Right cardiac atrium (tissue), 5 donors: ENCODE measurements around the gene CST5. TPM values are rescaled to one million over a fixed set of nuclear protein-coding genes. Genes with fewer than 3 reads are reported as not detected.

Experiments
- ATAC-seq, 2 donors: fragments of 200-7000 bp; cut with Tn5 transposase; one replicate each; pipeline versions ENCODE4 v1.8.0 to v1.9.1; 2020; ENCODE audit warnings: moderate library complexity in 2 of 2, mild to moderate bottlenecking in 1 of 2
- DNase-seq, 3 donors: peaks; one replicate each; pipeline ENCODE4 v3.0.0-alpha.2; 2020
- H3K27ac ChIP-seq: one replicate; pipeline ENCODE4 v1.5.1; 2013; ENCODE audit warnings: mild to moderate bottlenecking, low read length, control low read depth, moderate library complexity
- H3K27me3 ChIP-seq: one replicate; pipeline ENCODE4 v1.6.1; 2013; ENCODE audit not compliant: control insufficient read depth, insufficient read depth
- H3K4me1 ChIP-seq: one replicate; pipeline ENCODE4 v1.6.1; 2013; ENCODE audit warnings: low read length; ENCODE audit not compliant: control insufficient read depth, insufficient read depth
- H3K4me3 ChIP-seq: one replicate; pipeline ENCODE4 v1.5.1; 2013; ENCODE audit warnings: low read length, control low read depth
- H3K9me3 ChIP-seq: one replicate; pipeline ENCODE4 v1.6.1; 2013; ENCODE audit warnings: low read length; ENCODE audit not compliant: control insufficient read depth
- WGBS: extraction: QIAGEN DNeasy Blood & Tissue Kit; methylation state at CpG from one replicate; pipeline ENCODE4 v1.1.7; 2013; 5-methylcytosine and 5-hydroxymethylcytosine counted together
- intact Hi-C, 4 donors: fragments of 100-400 bp; cut with DNase I; formaldehyde crosslinking; loops; one replicate each; pipeline versions ENCODE4 v1.11.0 to v1.14.0; 2022 to 2023
- long read RNA-seq, 4 donors: library from polyadenylated mRNA; unstranded; transcript quantifications; one replicate each; pipeline ENCODE4 v2.0.0, GENCODE V29; 2020 to 2021
- polyA plus RNA-seq: library from polyadenylated mRNA; stranded (reverse); fragments of 200-250 nt; gene quantifications from one replicate; pipeline ENCODE4 v1.2.3, GENCODE V29; 2013
- total RNA-seq, 4 donors: library from RNA; stranded (reverse); fragmentation: NEBNext Ultra II Directional; extraction: Animal tissue kit (Norgen Biotek cat#: 25700); gene quantifications; one replicate each; pipeline ENCODE4 v1.2.1, GENCODE V29; 2021
- donor health status: healthy with polysubstance abuse.
- donor health status: DM: no; HTN: yes; CAD: no.
- donor health status: DM: no; HTN: no; CAD: no.
- donor health status: DM: no; HTN: yes; CAD: no; lungs with severe emphysema.
- donor health status: DM: yes; HTN: yes; CAD: no.

CST5 gene
- total RNA-seq: not detected
- polyA plus RNA-seq: not detected
- long read RNA-seq, donor 1: 0 reads
- long read RNA-seq, donor 2: 0 reads
- long read RNA-seq, donor 3: 0 reads
- long read RNA-seq, donor 4: 0 reads

- Histone ChIP-seq H3K27ac (no peak within 1 kb of the TSS), H3K9me3 (no peaks in the 10 kb centered on the region), H3K27me3 (no peaks in the 10 kb centered on the region), H3K4me3 (no peak within 1 kb of the TSS), H3K4me1 (no peaks in the 10 kb centered on the region)
- 86% methylated on average over 7 of the region's 7 CpGs for WGBS
- DNase-seq (no peak), ATAC-seq (no peak)
- intact Hi-C loops: no loop called here
Measured at GRCh38 chr20:23879328-23879798, at the start of gene CST5. Gene CST5 (minus strand): TSS chr20:23879748. CDS start chr20:23879676, 72 bp downstream.

GRCh38 chr20:23928788-23929187, 49.2 kb upstream of the CST5 start:
- Histone ChIP-seq H3K4me3 (no peak overlapping the region), H3K27ac (no peak overlapping the region), H3K27me3 (no peaks in the 10 kb centered on the region), H3K9me3 (no peaks in the 10 kb centered on the region), H3K4me1 (no peaks in the 10 kb centered on the region)
- intact Hi-C loops: no loop called here
- ATAC-seq (no peak), DNase-seq (no peak)
- WGBS: 66% methylated on average over 10 of the region's 10 CpGs

GRCh38 chr20:23928353-23928752, 48.8 kb upstream of the CST5 start:
- H3K4me3 ChIP-seq: no peak overlapping the region
- ATAC-seq (no peak), DNase-seq (no peak)
- H3K4me1 ChIP-seq: no peaks in the 10 kb centered on the region
- WGBS: 90% methylated on average over 9 of the region's 9 CpGs
- intact Hi-C loops: no loop called here
- no peaks in the 10 kb centered on the region for H3K9me3 ChIP-seq
- no peak overlapping the region for H3K27ac ChIP-seq
- no peaks in the 10 kb centered on the region for H3K27me3 ChIP-seq

GRCh38 chr20:23926944-23927872, 47.7 kb upstream of the CST5 start:
- intact Hi-C loops: no loop called here
- no peak for ATAC-seq
- 53% methylated on average over 3 of the region's 3 CpGs for WGBS

GRCh38 chr20:23926526-23926880, 47.0 kb upstream of the CST5 start:
- Histone ChIP-seq H3K4me3 (no peak overlapping the region), H3K27ac (no peak overlapping the region), H3K9me3 (no peaks in the 10 kb centered on the region), H3K4me1 (no peaks in the 10 kb centered on the region), H3K27me3 (no peaks in the 10 kb centered on the region)
- 59% methylated on average over 2 of the region's 2 CpGs for WGBS
- intact Hi-C loops: no loop called here
- DNase-seq (no peak), ATAC-seq (no peak)

More at GRCh38 chr20:23926944-23927872, 47.7 kb upstream of the CST5 start:
- Histone ChIP-seq H3K27me3 (no peaks in the 10 kb centered on the region), H3K4me3 (no peak overlapping the region), H3K27ac (no peak overlapping the region), H3K4me1 (no peaks in the 10 kb centered on the region), H3K9me3 (no peaks in the 10 kb centered on the region)
- DNase-seq: no peak

- intact Hi-C loops: no loop called here
Measured at GRCh38 chr20:23925789-23926525, 46.4 kb upstream of the CST5 start.

GRCh38 chr20:23924751-23925150, 45.2 kb upstream of the CST5 start:
- WGBS: 84% methylated on average over 2 of the region's 2 CpGs
- Histone ChIP-seq H3K27ac (no peak overlapping the region), H3K27me3 (no peaks in the 10 kb centered on the region), H3K4me3 (no peak overlapping the region), H3K4me1 (no peaks in the 10 kb centered on the region), H3K9me3 (no peaks in the 10 kb centered on the region)
- intact Hi-C loops: no loop called here
- no peak for ATAC-seq
- no peak for DNase-seq

More at GRCh38 chr20:23925789-23926525, 46.4 kb upstream of the CST5 start:
- no peak for ATAC-seq
- no peaks in the 10 kb centered on the region for H3K9me3 ChIP-seq
- H3K4me3 ChIP-seq: no peak overlapping the region
- no peaks in the 10 kb centered on the region for H3K4me1 ChIP-seq
- H3K27ac ChIP-seq: no peak overlapping the region
- H3K27me3 ChIP-seq: no peaks in the 10 kb centered on the region
- no peak for DNase-seq
- 66% methylated on average over 6 of the region's 6 CpGs for WGBS

GRCh38 chr20:23923891-23924435, 44.4 kb upstream of the CST5 start:
- Histone ChIP-seq H3K27me3 (no peaks in the 10 kb centered on the region), H3K27ac (no peak overlapping the region), H3K4me3 (no peak overlapping the region), H3K9me3 (no peaks in the 10 kb centered on the region), H3K4me1 (no peaks in the 10 kb centered on the region)
- DNase-seq (no peak), ATAC-seq (no peak)
- WGBS: 69% methylated on average over 7 of the region's 7 CpGs
- intact Hi-C loops: no loop called here

GRCh38 chr20:23923311-23923710, 43.8 kb upstream of the CST5 start:
- Histone ChIP-seq H3K4me1 (no peaks in the 10 kb centered on the region), H3K27ac (no peak overlapping the region), H3K9me3 (no peaks in the 10 kb centered on the region), H3K4me3 (no peak overlapping the region), H3K27me3 (no peaks in the 10 kb centered on the region)
- ATAC-seq (no peak), DNase-seq (no peak)
- intact Hi-C loops: no loop called here
- 80% methylated on average over 6 of the region's 6 CpGs for WGBS

GRCh38 chr20:23920408-23921325, 41.1 kb upstream of the CST5 start:
- Histone ChIP-seq H3K9me3 (no peaks in the 10 kb centered on the region), H3K27ac (no peak overlapping the region), H3K27me3 (no peaks in the 10 kb centered on the region), H3K4me3 (no peak overlapping the region), H3K4me1 (no peaks in the 10 kb centered on the region)
- intact Hi-C loops: no loop called here
- no peak for DNase-seq
- ATAC-seq: peak in 1 of 2 donors; percentile 20
- WGBS: 40% methylated on average over 5 of the region's 5 CpGs
